NT2/D1 (cell line): ENCODE data around the gene CRP.

Experiments used
- SUZ12 ChIP-seq: IDR thresholded peaks from 2 replicates; pipeline ENCODE4 v1.6.1; 2011; ENCODE audit not compliant: insufficient read length, insufficient read depth; ENCODE audit errors: extremely low read depth
- ZNF274 ChIP-seq: IDR thresholded peaks from 2 replicates; pipeline ENCODE4 v1.6.1; 2011; ENCODE audit warnings: mild to moderate bottlenecking, low read depth, low read length

DNA sequence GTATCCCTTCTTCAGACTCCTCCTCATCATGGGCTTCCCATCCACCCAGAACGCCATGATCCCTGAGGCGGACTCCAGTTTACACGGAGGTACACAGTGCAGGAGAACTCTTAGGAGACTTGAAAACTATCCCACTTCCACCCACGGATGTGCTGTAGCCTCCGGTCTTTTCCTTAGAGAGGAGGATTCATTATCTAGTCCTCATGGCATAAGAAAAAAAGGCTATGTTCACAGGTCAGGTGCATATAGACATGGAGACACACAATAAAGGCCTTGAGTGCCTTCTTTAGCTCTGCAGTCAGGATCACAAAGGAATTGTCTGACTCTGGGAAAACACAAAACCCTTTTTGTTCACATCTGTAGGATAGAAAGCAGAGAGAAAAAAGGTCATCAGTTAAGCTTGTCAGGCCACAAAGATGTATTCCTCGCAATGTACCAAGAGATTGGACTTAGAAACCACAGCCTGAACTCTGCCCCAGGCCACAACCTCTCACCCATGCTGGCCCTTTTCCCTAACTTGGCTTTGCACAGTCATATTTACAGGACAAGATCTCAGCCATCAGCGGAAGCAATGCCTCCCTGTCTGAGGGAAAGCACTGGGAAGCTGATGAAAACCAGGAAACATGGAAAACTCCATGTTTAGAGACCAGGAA is 9.0 kb downstream of the CRP start:
- TF ChIP-seq ZNF274 (no peak), SUZ12 (no peak)
